Rectal smooth muscle tissue (tissue), 1 donor: Measurements from ENCODE around the gene CFAP298.
"Not testable (repeated sequence)": the region's sequence is repeated elsewhere in the genome, so short reads cannot be mapped to it uniquely, and the experiment has no call there.

ENCODE experiments used
- H3K27ac ChIP-seq: one replicate; pipeline ENCODE4 v1.7.0; 2013; ENCODE audit warnings: low read depth, low read length, inconsistent platforms
- H3K27me3 ChIP-seq: one replicate; pipeline ENCODE4 v1.7.0; 2013; ENCODE audit warnings: low read length; ENCODE audit not compliant: control insufficient read depth, insufficient read depth
- H3K36me3 ChIP-seq: one replicate; pipeline ENCODE4 v1.7.0; 2013; ENCODE audit warnings: low read length; ENCODE audit not compliant: control insufficient read depth, insufficient read depth
- H3K4me1 ChIP-seq: one replicate; pipeline ENCODE4 v1.7.0; 2013; ENCODE audit warnings: low read length; ENCODE audit not compliant: control insufficient read depth, insufficient read depth
- H3K4me3 ChIP-seq: one replicate; pipeline ENCODE4 v1.7.0; 2013; ENCODE audit warnings: low read length
- H3K9ac ChIP-seq: one replicate; pipeline ENCODE4 v1.7.0; 2013; ENCODE audit warnings: low read length

CFAP298 gene

GRCh38 chr21:32612999-32613337, 791 bp upstream of the CFAP298 start:
- Histone ChIP-seq H3K9ac (no peak overlapping the region), H3K4me1 (peaks cover 3% of the 10 kb centered on the region), H3K36me3 (peaks cover 4% of the 10 kb centered on the region)

GRCh38 chr21:32611471-32611997, 643 bp downstream of the CFAP298 start:
- H3K27ac ChIP-seq = peak overlapping the region; percentile 90
- H3K27me3 ChIP-seq = no peaks in the 10 kb centered on the region
- peak overlapping the region; percentile 77 for H3K9ac ChIP-seq
- H3K4me3 ChIP-seq = peak overlapping the region; percentile 98
- H3K4me1 ChIP-seq = peaks cover 3% of the 10 kb centered on the region
- H3K36me3 ChIP-seq = peaks cover 9% of the 10 kb centered on the region

More at GRCh38 chr21:32612999-32613337, 791 bp upstream of the CFAP298 start:
- Histone ChIP-seq H3K4me3 (peak overlapping the region; percentile 98), H3K27me3 (no peaks in the 10 kb centered on the region), H3K27ac (peak overlapping the region; percentile 90)

GRCh38 chr21:32610940-32611339, 1.2 kb downstream of the CFAP298 start:
- peak overlapping the region; percentile 21 for H3K4me3 ChIP-seq
- not testable (repeated sequence) for H3K27me3 ChIP-seq, H3K9ac ChIP-seq, H3K27ac ChIP-seq, H3K4me1 ChIP-seq
- H3K36me3 ChIP-seq = peaks cover 13% of the 10 kb centered on the region

GRCh38 chr21:32608851-32609250, 3.3 kb downstream of the CFAP298 start:
- Histone ChIP-seq H3K4me3 (no peak overlapping the region), H3K27ac (no peak overlapping the region), H3K9ac (no peak overlapping the region), H3K27me3 (no peaks in the 10 kb centered on the region), H3K4me1 (peaks cover 3% of the 10 kb centered on the region), H3K36me3 (peaks cover 16% of the 10 kb centered on the region)

GRCh38 chr21:32605469-32605868, 6.7 kb downstream of the CFAP298 start:
- peaks cover 32% of the 10 kb centered on the region for H3K36me3 ChIP-seq
- no peaks in the 10 kb centered on the region for H3K4me1 ChIP-seq
- no peak overlapping the region for H3K9ac ChIP-seq
- H3K27me3 ChIP-seq = no peaks in the 10 kb centered on the region
- H3K4me3 ChIP-seq = no peak overlapping the region
- no peak overlapping the region for H3K27ac ChIP-seq

- H3K27ac ChIP-seq = no peak overlapping the region
- no peak overlapping the region for H3K9ac ChIP-seq
- no peak overlapping the region for H3K4me3 ChIP-seq
- no peaks in the 10 kb centered on the region for H3K4me1 ChIP-seq
- peaks cover 35% of the 10 kb centered on the region for H3K36me3 ChIP-seq
- H3K27me3 ChIP-seq = no peaks in the 10 kb centered on the region
Observed at GRCh38 chr21:32604464-32604863, 7.7 kb downstream of the CFAP298 start.

- Histone ChIP-seq H3K4me3 (no peak overlapping the region), H3K27me3 (no peaks in the 10 kb centered on the region), H3K9ac (no peak overlapping the region), H3K4me1 (no peaks in the 10 kb centered on the region), H3K27ac (no peak overlapping the region), H3K36me3 (peaks cover 31% of the 10 kb centered on the region)
Observed at GRCh38 chr21:32603131-32603530, 9.0 kb downstream of the CFAP298 start.

GRCh38 chr21:32602099-32602498, 10.1 kb downstream of the CFAP298 start:
- Histone ChIP-seq H3K36me3 (peaks cover 28% of the 10 kb centered on the region), H3K9ac (no peak overlapping the region), H3K27ac (no peak overlapping the region)

GRCh38 chr21:32599526-32599925, 12.7 kb downstream of the CFAP298 start:
- Histone ChIP-seq H3K36me3 (peaks cover 23% of the 10 kb centered on the region), H3K9ac (no peak overlapping the region), H3K4me3 (no peak overlapping the region), H3K4me1 (no peaks in the 10 kb centered on the region), H3K27ac (no peak overlapping the region), H3K27me3 (no peaks in the 10 kb centered on the region)

More at GRCh38 chr21:32602099-32602498, 10.1 kb downstream of the CFAP298 start:
- H3K4me1 ChIP-seq = no peaks in the 10 kb centered on the region
- no peak overlapping the region for H3K4me3 ChIP-seq
- H3K27me3 ChIP-seq = no peaks in the 10 kb centered on the region

GRCh38 chr21:32599091-32599490, 13.1 kb downstream of the CFAP298 start:
- H3K4me3 ChIP-seq = no peak overlapping the region
- no peaks in the 10 kb centered on the region for H3K4me1 ChIP-seq
- H3K9ac ChIP-seq = no peak overlapping the region
- no peak overlapping the region for H3K27ac ChIP-seq
- H3K36me3 ChIP-seq = peaks cover 22% of the 10 kb centered on the region
- no peaks in the 10 kb centered on the region for H3K27me3 ChIP-seq

- H3K9ac ChIP-seq = no peak overlapping the region
Observed at GRCh38 chr21:32597205-32597604, 15.0 kb downstream of the CFAP298 start.

GRCh38 chr21:32595431-32595830, 16.7 kb downstream of the CFAP298 start:
- Histone ChIP-seq H3K9ac (no peak overlapping the region), H3K27me3 (no peaks in the 10 kb centered on the region), H3K36me3 (peaks cover 3% of the 10 kb centered on the region), H3K4me3 (no peak overlapping the region), H3K27ac (no peak overlapping the region), H3K4me1 (no peaks in the 10 kb centered on the region)

More at GRCh38 chr21:32597205-32597604, 15.0 kb downstream of the CFAP298 start:
- peaks cover 7% of the 10 kb centered on the region for H3K36me3 ChIP-seq
- H3K27me3 ChIP-seq = no peaks in the 10 kb centered on the region
- no peak overlapping the region for H3K27ac ChIP-seq
- no peaks in the 10 kb centered on the region for H3K4me1 ChIP-seq
- H3K4me3 ChIP-seq = no peak overlapping the region

GRCh38 chr21:32593690-32594089, 18.5 kb downstream of the CFAP298 start:
- Histone ChIP-seq H3K4me3 (no peak overlapping the region), H3K4me1 (no peaks in the 10 kb centered on the region), H3K36me3 (no peaks in the 10 kb centered on the region), H3K27ac (no peak overlapping the region), H3K9ac (no peak overlapping the region), H3K27me3 (no peaks in the 10 kb centered on the region)
